GM21367 (cell line): ENCODE results near the gene IKZF3.
"Not testable (repeated sequence)": the region's sequence is repeated elsewhere in the genome, so short reads cannot be mapped to it uniquely, and the experiment has no call there.

Source experiments
- ATAC-seq: cut with Tn5 transposase; IDR thresholded peaks from one replicate; pipeline ENCODE4 v1.9.1; 2021; ENCODE audit not compliant: unreplicated experiment

Gene IKZF3

GRCh38 chr17:39782481-39782880, 81.6 kb downstream of the IKZF3 start:
- no peak for ATAC-seq

- ATAC-seq: no peak
Measured at GRCh38 chr17:39781861-39782213, 82.3 kb downstream of the IKZF3 start.

DNA sequence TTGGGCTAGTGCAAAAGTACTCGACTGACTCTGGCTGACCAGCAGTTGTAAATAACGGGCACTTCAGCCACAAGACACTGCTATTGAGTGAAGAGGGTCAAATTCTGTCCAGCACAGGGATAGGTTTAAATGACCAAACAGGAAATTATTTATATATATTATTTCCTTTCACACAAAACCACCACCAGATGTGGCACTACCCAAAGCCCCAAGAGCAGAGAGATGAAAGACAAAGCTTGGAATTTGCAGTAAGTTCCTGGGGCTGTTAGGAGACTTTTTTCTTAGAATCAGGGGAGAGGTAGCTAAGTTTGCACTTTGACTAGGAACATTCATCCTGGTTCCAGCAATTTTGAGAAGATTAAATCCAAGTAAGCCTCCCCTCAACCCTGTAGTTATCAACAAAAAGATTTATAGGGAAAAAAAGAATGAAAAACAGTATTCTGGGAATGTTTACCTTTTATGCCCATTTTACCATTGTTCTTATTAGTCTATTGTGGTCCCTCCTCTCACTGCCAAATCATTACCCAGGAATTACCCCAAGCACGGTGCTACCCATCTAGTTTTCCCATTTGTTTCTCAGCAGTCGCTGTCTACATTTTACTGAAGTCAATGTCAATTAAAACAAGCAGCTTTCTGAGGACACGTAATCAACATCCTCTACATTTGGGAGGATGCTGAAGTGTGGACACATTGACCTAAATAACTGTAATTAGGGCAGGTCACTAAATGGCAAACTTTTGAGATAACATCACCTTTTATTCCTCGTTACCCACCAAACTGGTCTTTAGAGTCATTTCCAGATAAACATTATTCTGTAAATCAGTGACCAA, 82.9 kb downstream of the IKZF3 start:
- ATAC-seq: no peak

- ATAC-seq: peak; percentile 37
Measured at GRCh38 chr17:39777534-39778365, 86.4 kb downstream of the IKZF3 start.

DNA sequence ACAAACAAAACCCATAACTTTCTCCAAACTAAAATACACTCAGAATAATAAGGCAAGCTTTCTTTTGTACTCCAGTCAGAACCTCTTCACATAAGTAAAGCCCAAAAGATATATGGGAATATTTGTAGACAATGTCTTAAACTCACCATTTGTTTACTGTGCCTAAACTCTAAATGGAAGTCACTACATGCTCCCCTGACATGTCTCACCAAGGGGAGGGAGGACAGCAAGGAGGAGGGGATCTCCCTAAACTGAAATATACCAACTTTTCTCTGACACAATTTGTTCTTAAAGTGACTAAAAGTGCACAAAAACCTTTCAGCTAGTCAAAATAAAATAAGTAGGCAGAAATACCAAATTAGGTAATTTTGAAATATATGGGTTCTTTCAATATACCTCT, 87.9 kb downstream of the IKZF3 start:
- no peak for ATAC-seq

- ATAC-seq: no peak
Measured at GRCh38 chr17:39775031-39775430, 89.1 kb downstream of the IKZF3 start.

DNA sequence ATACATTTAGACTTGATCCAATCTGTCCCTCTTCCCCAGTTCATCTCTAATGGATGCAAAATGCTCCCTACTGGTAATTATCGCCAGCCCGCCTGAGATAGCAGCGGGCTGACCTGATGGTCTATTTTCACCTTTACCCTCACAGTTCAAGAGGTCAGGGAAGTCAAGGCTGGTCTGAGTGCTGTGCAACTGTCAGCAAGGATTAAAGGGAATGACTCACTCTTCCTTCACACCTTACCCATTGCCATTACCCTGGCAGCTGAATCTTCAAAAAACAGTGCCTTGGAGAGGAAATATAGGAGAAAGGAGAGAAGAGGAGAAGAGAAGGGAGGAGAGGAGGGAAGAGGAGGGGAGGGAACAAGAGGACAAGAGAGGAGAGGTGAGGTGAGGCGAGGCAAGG, 90.1 kb downstream of the IKZF3 start:
- no peak for ATAC-seq

DNA sequence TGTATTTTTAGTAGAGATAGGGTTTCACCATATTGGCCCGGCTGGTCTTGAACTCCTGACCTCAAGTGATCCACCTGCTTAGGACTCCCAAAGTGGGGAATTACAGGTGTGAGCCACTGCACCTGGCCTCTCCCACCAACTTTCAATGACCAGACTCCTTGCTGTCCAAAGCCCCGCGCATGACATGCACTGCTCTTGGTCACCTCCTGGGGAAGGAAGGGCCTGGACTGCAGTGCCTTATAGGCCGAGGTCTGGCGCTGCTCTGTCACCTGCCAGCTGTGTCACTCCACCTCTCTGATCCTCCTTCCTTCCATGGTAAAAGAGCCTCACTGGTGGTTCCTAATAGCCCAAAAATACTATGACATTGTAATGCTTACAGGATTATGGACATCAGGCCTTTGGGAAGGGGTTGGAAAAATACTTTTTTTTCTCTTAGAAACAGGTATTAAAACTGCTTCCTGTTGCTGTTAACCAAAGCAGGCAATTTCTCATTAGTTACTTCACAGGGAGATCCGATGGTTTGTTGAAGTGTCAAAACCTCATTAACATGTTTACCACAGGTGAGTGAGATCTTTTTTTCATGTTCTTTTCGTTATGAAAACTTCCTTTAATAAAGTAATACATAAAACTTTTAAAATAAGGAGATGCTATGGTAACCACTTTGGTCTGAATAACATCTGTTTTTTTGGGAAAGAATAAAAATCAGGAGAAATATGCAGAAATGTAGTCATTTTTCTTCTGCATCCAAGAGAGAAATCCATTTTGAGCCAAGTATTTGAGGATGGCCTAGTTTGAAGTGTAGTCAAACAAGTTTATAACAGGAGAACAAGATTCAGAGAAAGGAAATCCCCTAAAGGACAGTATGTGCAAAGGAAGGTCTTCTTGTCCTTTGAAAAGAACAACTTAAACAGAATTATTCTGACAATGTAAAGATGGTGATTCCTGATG, 90.9 kb downstream of the IKZF3 start:
- ATAC-seq: no peak

- no peak for ATAC-seq
Measured at GRCh38 chr17:39772415-39772814, 91.7 kb downstream of the IKZF3 start.

DNA sequence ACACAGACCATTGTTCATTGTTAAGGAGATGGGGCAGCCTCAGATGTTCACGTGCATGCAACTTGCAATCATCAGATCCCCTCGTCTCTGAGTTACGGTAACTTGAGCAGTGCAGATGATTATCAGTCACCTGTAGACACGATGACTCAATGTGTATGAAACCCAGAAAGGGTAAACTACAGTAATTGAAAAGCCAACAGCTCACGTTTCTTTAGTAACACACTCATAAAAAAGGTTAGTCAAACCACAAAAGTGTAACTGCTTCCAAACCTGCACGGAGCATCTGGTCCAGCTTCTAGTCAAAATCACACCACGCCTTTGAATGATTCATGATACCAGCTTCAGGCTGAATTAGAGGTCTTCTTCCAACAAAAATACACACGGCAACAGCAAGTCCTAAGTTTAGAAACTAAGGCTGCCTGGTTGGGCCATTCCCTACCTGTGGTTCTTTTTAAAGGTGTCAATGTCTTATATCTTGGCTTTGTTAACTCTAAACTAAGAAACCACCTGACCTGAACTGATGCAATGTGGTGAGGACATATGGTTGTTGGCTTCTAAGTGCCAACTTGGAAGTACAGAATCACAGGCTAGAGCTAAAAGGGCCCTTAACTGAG, 94.0 kb downstream of the IKZF3 start:
- ATAC-seq: no peak

- no peak for ATAC-seq
Measured at GRCh38 chr17:39767147-39767546, 97.0 kb downstream of the IKZF3 start.

DNA sequence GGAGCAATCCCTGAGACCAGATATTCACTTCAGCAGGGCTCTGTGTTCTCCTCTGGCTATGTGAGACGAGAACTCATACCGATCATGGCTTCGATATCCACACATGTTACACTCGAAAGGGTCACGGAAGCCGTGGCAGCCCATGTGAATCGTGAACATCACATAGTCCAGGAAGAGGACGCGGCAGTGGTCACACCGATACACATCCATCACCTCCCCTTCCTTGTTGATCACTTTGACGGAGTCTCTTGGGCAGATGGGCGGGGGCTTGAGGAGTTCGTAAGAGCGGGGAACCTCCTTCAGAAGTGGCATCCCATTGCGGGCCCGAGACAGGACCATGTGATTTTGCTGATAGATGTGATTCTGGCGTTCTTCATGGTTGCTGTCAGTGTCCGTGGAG, 98.3 kb downstream of the IKZF3 start:
- ATAC-seq: no peak

DNA sequence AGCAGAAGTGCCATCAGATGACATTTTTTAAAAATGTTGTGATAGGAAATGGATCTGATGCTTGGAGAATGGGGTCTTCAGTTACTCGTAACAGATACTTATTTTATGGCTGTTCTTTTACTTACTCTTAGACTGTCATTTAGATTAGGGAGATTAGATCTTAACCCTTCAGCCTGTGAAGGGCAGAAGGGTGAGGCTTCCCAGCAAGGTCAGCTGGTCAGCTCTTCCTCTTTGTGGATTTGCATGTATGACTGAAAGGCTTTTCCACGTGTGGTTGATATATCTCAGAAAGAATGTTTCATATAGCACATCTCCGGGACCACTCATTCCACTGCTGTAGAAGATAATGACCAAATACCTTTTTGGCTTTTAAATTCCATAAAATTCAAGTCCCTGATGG, 98.9 kb downstream of the IKZF3 start:
- no peak for ATAC-seq

DNA sequence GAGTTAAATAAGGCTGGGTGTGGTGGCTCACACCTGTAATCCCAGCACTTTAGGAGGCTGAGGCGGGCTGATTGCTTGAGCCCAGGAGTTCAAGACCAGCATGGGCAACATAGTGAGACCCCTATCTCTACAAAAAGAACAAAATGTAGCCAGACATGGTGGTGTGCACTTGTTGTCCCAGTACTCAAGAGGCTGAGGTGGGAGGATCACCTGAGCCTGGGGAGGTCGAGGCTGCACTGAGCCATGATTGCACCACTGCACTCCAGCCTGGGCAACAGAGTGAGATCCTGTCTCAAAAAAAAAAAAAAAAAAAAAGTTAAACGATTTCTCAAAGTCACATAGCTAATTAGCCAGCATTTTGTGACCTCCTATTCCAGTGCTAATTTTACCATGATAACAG, 99.9 kb downstream of the IKZF3 start:
- ATAC-seq: not testable (repeated sequence)

- no peak for ATAC-seq
Measured at GRCh38 chr17:39763051-39763820, 100.9 kb downstream of the IKZF3 start.

DNA sequence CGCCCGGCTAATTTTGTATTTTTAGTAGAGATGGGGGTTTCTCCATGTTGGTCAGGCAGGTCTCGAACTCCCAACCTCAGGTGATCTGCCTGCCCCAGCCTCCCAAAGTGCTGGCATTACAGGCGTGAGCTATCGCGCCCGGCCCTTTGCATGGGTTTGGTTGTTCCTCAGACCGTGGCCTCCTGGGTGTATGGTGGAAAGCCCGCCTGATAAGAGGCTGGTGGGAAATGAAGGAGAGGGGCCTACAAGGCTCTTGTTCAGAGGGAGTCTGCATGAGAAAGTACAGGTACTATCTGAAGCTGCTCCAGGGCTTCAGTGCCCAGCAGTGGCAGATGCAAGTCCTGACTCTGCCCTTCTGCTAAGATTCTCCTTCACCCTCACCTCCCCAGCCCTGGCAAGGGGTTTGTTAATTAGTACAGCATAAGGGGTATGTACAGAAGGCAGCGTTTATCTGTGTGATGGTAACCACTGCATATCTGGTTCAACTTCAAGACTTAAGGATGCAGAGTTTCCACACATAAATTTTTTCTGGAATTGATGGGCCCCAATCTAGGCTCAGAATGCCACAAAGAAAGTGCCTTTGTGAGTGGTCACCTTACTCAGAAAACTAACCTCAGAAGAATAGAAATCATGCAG, 102.1 kb downstream of the IKZF3 start:
- ATAC-seq: no peak

DNA sequence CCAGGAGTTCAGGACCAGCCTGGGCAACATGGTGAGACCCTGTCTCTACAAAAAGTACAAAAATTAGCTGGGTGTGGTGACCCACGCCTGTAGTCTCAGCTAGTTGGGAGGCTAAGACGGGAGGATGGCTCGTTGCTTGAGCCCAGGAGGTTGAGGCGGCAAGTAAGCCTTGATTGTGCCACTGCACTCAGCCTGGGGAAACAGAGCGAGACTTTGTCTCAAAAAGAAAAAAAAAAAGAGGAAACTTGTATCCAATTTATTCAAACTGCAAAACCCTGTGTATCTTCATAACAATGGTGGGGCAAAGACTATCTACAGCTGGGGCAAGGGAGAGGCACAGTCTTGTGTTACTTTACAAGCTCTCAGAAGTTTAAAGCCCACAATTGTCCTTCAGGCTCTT, 104.9 kb downstream of the IKZF3 start:
- no peak for ATAC-seq

DNA sequence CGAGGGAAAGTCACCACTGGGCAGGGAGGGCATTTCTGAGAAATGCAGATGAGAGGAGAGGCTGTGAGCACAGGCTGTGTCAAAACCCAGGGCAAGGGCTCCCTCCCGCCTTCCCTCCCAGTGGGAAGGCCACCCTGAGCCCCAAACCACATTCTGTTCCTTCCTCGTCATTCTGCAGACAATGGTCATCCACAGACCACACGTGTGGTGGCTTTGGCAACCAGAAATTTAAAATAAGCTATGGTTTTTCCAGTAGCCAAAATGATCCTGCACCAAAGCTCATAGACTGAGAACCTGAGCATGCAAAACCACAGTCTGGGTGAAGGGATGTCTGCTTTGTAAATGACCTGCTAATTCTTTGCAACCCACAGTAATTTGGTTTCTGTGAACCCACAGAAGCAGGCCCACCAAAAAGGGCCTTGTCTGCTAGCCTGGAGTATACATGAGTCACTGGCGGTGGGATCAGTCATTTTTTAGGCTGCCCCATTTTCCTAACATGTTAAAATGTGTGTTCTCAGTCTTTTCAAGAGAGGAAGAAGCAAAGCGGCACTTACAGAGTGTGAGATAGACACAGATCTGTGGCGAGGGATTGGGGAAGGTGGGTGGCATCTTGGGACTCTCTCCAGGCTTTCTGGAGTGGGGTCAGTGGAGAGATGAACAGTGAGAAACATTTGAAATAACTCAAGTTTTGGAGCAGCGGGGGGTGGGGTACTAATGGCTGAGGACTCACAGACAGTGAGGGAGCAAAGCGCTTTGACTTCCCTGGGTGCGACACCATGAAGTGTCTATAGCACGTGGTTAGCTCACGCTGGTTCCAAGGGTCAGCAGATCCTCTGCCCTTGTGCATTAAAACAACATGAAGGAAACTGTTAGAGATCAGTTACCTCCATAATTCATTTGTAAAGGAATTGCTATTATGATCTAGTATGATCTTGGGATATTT, 105.9 kb downstream of the IKZF3 start:
- no peak for ATAC-seq
